Adrenal gland (tissue), 12 donors: Measurements from ENCODE around the gene NXPE3. TPM values are rescaled to one million over a fixed set of nuclear protein-coding genes. Genes with fewer than 3 reads are reported as not detected.

Source experiments
- DNase-seq, 7 donors: peaks; one replicate each; pipeline ENCODE4 v3.0.0-alpha.2; 2019 to 2020
- H3K27ac ChIP-seq, 5 donors: fragments of 200-600 bp; sonication (generic) in 4 of 5; 1 replicate in 3 of 5; 2 replicates in 2 of 5; pipeline versions ENCODE4 v1.5.1 to v1.8.0; 2016 to 2020; ENCODE audit warnings: mild to moderate bottlenecking in 1 of 5
- H3K27me3 ChIP-seq: fragments of 200-600 bp; 2 replicates; pipeline ENCODE4 v1.8.0; 2021
- H3K36me3 ChIP-seq, 2 donors: fragments of 200-600 bp; replicated peaks in 1 of 2; 1 replicate in 1 of 2; 2 replicates in 1 of 2; pipeline versions ENCODE4 v1.5.1 to v1.8.0; 2018 to 2022
- H3K4me1 ChIP-seq, 2 donors: fragments of 200-600 bp; replicated peaks in 1 of 2; 1 replicate in 1 of 2; 2 replicates in 1 of 2; pipeline versions ENCODE4 v1.5.1 to v1.8.0; 2018 to 2021
- H3K4me3 ChIP-seq, 4 donors: fragments of 200-600 bp; sonication (generic) in 3 of 4; one replicate each; pipeline ENCODE4 v1.5.1; 2016 to 2018
- H3K9me3 ChIP-seq, 3 donors: fragments of 200-600 bp; sonication (generic) in 1 of 3; replicated peaks in 1 of 3; 1 replicate in 2 of 3; 2 replicates in 1 of 3; pipeline versions ENCODE4 v1.5.1 to v1.8.0; 2016 to 2021
- POLR2A ChIP-seq, 2 donors: fragments of 450-650 bp; IDR thresholded peaks; one replicate each; pipeline ENCODE4 v1.6.1; 2017; ENCODE audit warnings: antibody characterized with exemption in 2 of 2, mild to moderate bottlenecking in 2 of 2, moderate library complexity in 1 of 2
- WGBS, 4 donors: extraction: QIAGEN DNeasy Blood & Tissue Kit in 2 of 4; methylation state at CpG; one replicate each; pipeline versions ENCODE4 v1.1.5 to v1.1.7; 2013 to 2017; 5-methylcytosine and 5-hydroxymethylcytosine counted together
- intact Hi-C, 2 donors: fragments of 100-400 bp; cut with DNase I; formaldehyde crosslinking; loops; one replicate each; pipeline versions ENCODE4 v1.14.1 to v1.15.0; 2022 to 2023
- polyA plus RNA-seq, 3 donors: library from polyadenylated mRNA; stranded (reverse); fragments of 200-250 nt in 2 of 3; fragments of 350-450 nt in 1 of 3; fragmentation: Illumina TruSeq in 1 of 3; extraction: RNeasy Lipid Tissue Mini Kit (QIAGEN cat#74804) in 1 of 3; gene quantifications; one replicate each; pipeline ENCODE4 v1.2.3, GENCODE V29; 2013 to 2014
- total RNA-seq, 9 donors: library from RNA; depleted of rRNA in 4 of 9; stranded (reverse); fragments of >200 nt in 4 of 9; fragments of 120-200 nt in 1 of 9; fragmentation: NEBNext Ultra II Directional in 1 of 9; extraction: Animal tissue kit (Norgen Biotek cat#: 25700) in 1 of 9; gene quantifications; one replicate each; pipeline versions ENCODE4 v1.1.0 to v1.2.4, GENCODE V29; 2013 to 2023
- TF ChIP-seq, protein P1 (sequence below), 6 experiments: fragments of 450-650 bp in 4 of 6; fragments of 200-600 bp in 2 of 6; sonication (generic) in 1 of 6; IDR thresholded peaks; 1 replicate in 5 of 6; 2 replicates in 1 of 6; pipeline versions ENCODE4 v1.5.1 to v1.8.0; 2016 to 2021; ENCODE audit warnings: antibody characterized with exemption in 6 of 6, mild to moderate bottlenecking in 2 of 6, moderate library complexity in 1 of 6
- donor health status: healthy with polysubstance abuse.
- donor health status: Bipolar disorder and iron deficiency.
- donor health status: DM: yes; HTN: yes; CAD: no.
- donor health status: DM: no; HTN: no; CAD: no.
- donor health status: DM: no; HTN: no; CAD: no.
- donor health status: DM: yes; HTN: yes; CAD: no.

Gene NXPE3
- total and polyA plus RNA-seq, 12 donors: 2.7 to 25.2 (median 7.8) TPM

GRCh38 chr3:101848326-101848725 is 69.3 kb downstream of the NXPE3 start:
- H3K27ac ChIP-seq: peak overlapping the region; percentile 66 to 100 (median 96)

GRCh38 chr3:101848754-101849713 is 70.0 kb downstream of the NXPE3 start, which contains the start of gene NFKBIZ:
NFKBIZ (plus strand) TSS chr3:101849514; CDS start chr3:101849629, 115 bp downstream.
- intact Hi-C loops: no loop called here
- peak; percentile 96 to 98 (median 97) for DNase-seq
- Histone ChIP-seq H3K4me3 (peak within 1 kb of the TSS; percentile 61 to 97 (median 85)), H3K9me3 (no peaks in the 10 kb centered on the region), H3K27ac (peak within 1 kb of the TSS; percentile 66 to 100 (median 96)), H3K4me1 (peaks cover 4 to 22% of the 10 kb centered on the region in 2 donors), H3K36me3 (peaks cover 0 to 22% of the 10 kb centered on the region in 2 donors), H3K27me3 (no peaks in the 10 kb centered on the region)
- WGBS, 4 donors: 1 to 9% (median 2%) methylated on average over 14 to 95 of the region's 95 CpGs
- TF ChIP-seq, protein P1, sequence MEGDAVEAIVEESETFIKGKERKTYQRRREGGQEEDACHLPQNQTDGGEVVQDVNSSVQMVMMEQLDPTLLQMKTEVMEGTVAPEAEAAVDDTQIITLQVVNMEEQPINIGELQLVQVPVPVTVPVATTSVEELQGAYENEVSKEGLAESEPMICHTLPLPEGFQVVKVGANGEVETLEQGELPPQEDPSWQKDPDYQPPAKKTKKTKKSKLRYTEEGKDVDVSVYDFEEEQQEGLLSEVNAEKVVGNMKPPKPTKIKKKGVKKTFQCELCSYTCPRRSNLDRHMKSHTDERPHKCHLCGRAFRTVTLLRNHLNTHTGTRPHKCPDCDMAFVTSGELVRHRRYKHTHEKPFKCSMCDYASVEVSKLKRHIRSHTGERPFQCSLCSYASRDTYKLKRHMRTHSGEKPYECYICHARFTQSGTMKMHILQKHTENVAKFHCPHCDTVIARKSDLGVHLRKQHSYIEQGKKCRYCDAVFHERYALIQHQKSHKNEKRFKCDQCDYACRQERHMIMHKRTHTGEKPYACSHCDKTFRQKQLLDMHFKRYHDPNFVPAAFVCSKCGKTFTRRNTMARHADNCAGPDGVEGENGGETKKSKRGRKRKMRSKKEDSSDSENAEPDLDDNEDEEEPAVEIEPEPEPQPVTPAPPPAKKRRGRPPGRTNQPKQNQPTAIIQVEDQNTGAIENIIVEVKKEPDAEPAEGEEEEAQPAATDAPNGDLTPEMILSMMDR (IDR thresholded peaks at IDR 0.05): no peak
- TF ChIP-seq POLR2A (IDR thresholded peaks at IDR 0.05): peak; percentile 96 to 97

More at GRCh38 chr3:101848326-101848725, 69.3 kb downstream of the NXPE3 start:
- intact Hi-C loops: no loop called here
- H3K36me3 ChIP-seq: peaks cover 0 to 15% of the 10 kb centered on the region in 2 donors
- H3K4me3 ChIP-seq: peak overlapping the region in 2 of 4 donors; percentile 56 to 97
- H3K27me3 ChIP-seq: no peaks in the 10 kb centered on the region
- no peak for DNase-seq
- no peaks in the 10 kb centered on the region for H3K9me3 ChIP-seq
- no peak for TF ChIP-seq POLR2A (IDR thresholded peaks at IDR 0.05)
- TF ChIP-seq, protein P1 (IDR thresholded peaks at IDR 0.05): no peak
- H3K4me1 ChIP-seq: peaks cover 4 to 22% of the 10 kb centered on the region in 2 donors
- 57 to 66% (median 62%) methylated on average over 3 of the region's 3 CpGs for WGBS, 4 donors

- Histone ChIP-seq H3K27me3 (no peaks in the 10 kb centered on the region), H3K4me1 (peaks cover 4 to 22% of the 10 kb centered on the region in 2 donors)
- DNase-seq: peak; percentile 24 to 69 (median 48)
These were observed 70.8 kb downstream of the NXPE3 start for GRCh38 chr3:101849714-101850245.

More at GRCh38 chr3:101849714-101850245, 70.8 kb downstream of the NXPE3 start:
- intact Hi-C loops: no loop called here
- H3K27ac ChIP-seq: peak overlapping the region; percentile 50 to 100 (median 96)
- H3K4me3 ChIP-seq: peak overlapping the region; percentile 61 to 97 (median 85)
- no peak for TF ChIP-seq POLR2A (IDR thresholded peaks at IDR 0.05)
- TF ChIP-seq, protein P1 (IDR thresholded peaks at IDR 0.05): no peak
- H3K36me3 ChIP-seq: peaks cover 0 to 30% of the 10 kb centered on the region in 2 donors
- WGBS, 4 donors: 0 to 1% (median 0%) methylated on average over 13 to 67 of the region's 67 CpGs
- H3K9me3 ChIP-seq: no peaks in the 10 kb centered on the region
